ENCODE results near the gene SLC22A3. TPM values are rescaled to one million over a fixed set of nuclear protein-coding genes. Genes with fewer than 3 reads are reported as not detected.

Gene SLC22A3
- total and polyA plus RNA-seq, 2 of the 13 experiments (the other 11 are each of a cell fraction or from before 2014, with no cell fraction given) = 12.0 to 31.5 TPM

DNA sequence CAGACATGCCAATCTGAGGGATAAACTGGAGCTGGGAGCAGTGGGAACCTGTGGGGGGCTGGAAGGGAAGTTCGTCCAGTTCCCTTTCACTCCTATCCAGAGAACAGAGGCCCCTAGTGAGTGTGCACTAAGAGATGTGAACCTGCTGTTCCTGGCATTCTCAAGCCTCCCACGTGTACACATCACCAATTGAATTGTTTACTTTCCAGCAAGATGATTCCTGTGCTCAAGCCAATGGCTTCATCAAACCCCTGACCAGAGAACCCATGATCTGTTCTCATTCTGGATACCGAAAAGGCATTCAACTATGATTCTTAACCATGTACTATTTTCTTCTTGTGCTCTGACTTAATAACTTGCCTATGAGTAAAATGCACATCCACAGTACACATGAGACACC, 10.2 kb upstream of the SLC22A3 start:
- no peaks in the 10 kb centered on the region for H3K79me2 ChIP-seq (ENCODE audit: insufficient read depth, low read length)
- WGBS (ENCODE audit: low lambda C conversion rate) = 41% methylated on average over 3 of the region's 3 CpGs
- in situ Hi-C loops (cut with HindIII; ENCODE audit: extremely low pct_ligation_motif_present, low pct_unique_long_range_greater_than_20kb) = no loop called here

More for the DNA sequence above, 10.2 kb upstream of the SLC22A3 start:
- FAIRE-seq (no peak), ATAC-seq (no peak), DNase-seq (ENCODE audit: low spot score) (no peak)
- CTCF ChIA-PET (ENCODE audit: low intra/inter-chr PET ratio, low total read pairs) = no interaction called here
- Histone ChIP-seq H3K4me3 (replicated peaks in 1 of 3; ENCODE audit: insufficient read depth in 1 of 3, low read depth in 2 of 3, low read length in 3 of 3) (no peak overlapping the region), H2AFZ (ENCODE audit: low read length) (no peak overlapping the region), H3K27ac (ENCODE audit: extremely low read length, insufficient read depth, low read length) (no peak overlapping the region), H3K4me2 (ENCODE audit: low read depth, low read length) (no peak overlapping the region), H3K36me3 (replicated peaks in 1 of 2; ENCODE audit: control insufficient read depth in 1 of 2, insufficient read depth in 2 of 2, low read length in 2 of 2) (no peaks in the 10 kb centered on the region), H4K20me1 (ENCODE audit: insufficient read depth, low read length) (no peaks in the 10 kb centered on the region), H3K9ac (ENCODE audit: insufficient read depth, low read depth, low read length) (no peak overlapping the region), H3K4me1 (ENCODE audit: insufficient read depth, low read length) (no peaks in the 10 kb centered on the region), H3K27me3 (ENCODE audit: control insufficient read depth in 1 of 2, insufficient read depth in 2 of 2, low read length in 2 of 2) (peaks cover 0 to 30% of the 10 kb centered on the region in 2 experiments; a peak in 3 of 5 replicates), H3K9me3 (ENCODE audit: low read length) (no peaks in the 10 kb centered on the region)
- POLR2A ChIA-PET = no interaction called here
- no TSS peak for BruUV-seq (replicated peaks)
- intact Hi-C loops (cut with micrococcal nuclease; ENCODE audit: unreplicated experiment) = no loop called here
- TF ChIP-seq NCOA2 (CRISPR knock-in tag; IDR thresholded peaks at IDR 0.05) (no peak), PPARG (CRISPR knock-in tag; conservative IDR thresholded peaks at IDR 0.05) (no peak), NFYB (CRISPR knock-in tag; IDR thresholded peaks at IDR 0.05) (no peak), ZNF558 (CRISPR knock-in tag; IDR thresholded peaks at IDR 0.05; ENCODE audit: borderline replicate concordance) (no peak), ZNF569 (CRISPR knock-in tag; IDR thresholded peaks at IDR 0.05; ENCODE audit: borderline replicate concordance) (no peak)
- TF ChIP-seq, protein P1, sequence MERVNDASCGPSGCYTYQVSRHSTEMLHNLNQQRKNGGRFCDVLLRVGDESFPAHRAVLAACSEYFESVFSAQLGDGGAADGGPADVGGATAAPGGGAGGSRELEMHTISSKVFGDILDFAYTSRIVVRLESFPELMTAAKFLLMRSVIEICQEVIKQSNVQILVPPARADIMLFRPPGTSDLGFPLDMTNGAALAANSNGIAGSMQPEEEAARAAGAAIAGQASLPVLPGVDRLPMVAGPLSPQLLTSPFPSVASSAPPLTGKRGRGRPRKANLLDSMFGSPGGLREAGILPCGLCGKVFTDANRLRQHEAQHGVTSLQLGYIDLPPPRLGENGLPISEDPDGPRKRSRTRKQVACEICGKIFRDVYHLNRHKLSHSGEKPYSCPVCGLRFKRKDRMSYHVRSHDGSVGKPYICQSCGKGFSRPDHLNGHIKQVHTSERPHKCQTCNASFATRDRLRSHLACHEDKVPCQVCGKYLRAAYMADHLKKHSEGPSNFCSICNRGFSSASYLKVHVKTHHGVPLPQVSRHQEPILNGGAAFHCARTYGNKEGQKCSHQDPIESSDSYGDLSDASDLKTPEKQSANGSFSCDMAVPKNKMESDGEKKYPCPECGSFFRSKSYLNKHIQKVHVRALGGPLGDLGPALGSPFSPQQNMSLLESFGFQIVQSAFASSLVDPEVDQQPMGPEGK (CRISPR knock-in tag; IDR thresholded peaks at IDR 0.05) = no peak
- TF ChIP-seq, protein P2, sequence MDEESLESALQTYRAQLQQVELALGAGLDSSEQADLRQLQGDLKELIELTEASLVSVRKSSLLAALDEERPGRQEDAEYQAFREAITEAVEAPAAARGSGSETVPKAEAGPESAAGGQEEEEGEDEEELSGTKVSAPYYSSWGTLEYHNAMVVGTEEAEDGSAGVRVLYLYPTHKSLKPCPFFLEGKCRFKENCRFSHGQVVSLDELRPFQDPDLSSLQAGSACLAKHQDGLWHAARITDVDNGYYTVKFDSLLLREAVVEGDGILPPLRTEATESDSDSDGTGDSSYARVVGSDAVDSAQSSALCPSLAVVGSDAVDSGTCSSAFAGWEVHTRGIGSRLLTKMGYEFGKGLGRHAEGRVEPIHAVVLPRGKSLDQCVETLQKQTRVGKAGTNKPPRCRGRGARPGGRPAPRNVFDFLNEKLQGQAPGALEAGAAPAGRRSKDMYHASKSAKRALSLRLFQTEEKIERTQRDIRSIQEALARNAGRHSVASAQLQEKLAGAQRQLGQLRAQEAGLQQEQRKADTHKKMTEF (CRISPR knock-in tag; IDR thresholded peaks at IDR 0.05) = no peak

All from HepG2 (cell line).